ENCODE data around the gene PRKRIP1. TPM values are rescaled to one million over a fixed set of nuclear protein-coding genes. Genes with fewer than 3 reads are reported as not detected.

PRKRIP1 gene
- total RNA-seq, 1 donor, result 12.4 TPM

DNA sequence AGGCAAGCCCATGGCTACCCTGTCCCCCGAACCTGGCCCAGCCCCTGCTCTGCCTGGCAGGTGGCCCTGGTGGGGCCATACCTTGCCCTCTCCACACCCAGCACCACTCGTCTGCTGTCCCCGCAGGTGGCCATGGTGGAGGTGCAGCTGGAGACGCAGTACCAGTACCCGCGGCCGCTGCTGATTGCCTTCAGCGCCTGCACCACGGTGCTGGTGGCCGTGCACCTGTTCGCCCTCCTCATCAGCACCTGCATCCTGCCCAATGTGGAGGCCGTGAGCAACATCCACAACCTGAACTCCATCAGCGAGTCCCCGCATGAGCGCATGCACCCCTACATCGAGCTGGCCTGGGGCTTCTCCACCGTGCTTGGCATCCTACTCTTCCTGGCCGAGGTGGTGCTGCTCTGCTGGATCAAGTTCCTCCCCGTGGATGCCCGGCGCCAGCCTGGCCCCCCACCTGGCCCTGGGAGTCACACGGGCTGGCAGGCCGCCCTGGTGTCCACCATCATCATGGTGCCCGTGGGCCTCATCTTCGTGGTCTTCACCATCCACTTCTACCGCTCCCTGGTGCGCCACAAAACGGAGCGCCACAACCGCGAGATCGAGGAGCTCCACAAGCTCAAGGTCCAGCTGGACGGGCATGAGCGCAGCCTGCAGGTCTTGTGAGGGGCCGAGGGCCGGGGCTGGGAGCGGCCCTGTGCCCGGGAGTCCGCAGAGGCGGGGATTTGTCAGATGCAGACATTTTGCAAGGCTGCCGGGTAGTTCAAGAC lies 50.4 kb downstream of the PRKRIP1 start:
- TF ChIP-seq, protein P1, sequence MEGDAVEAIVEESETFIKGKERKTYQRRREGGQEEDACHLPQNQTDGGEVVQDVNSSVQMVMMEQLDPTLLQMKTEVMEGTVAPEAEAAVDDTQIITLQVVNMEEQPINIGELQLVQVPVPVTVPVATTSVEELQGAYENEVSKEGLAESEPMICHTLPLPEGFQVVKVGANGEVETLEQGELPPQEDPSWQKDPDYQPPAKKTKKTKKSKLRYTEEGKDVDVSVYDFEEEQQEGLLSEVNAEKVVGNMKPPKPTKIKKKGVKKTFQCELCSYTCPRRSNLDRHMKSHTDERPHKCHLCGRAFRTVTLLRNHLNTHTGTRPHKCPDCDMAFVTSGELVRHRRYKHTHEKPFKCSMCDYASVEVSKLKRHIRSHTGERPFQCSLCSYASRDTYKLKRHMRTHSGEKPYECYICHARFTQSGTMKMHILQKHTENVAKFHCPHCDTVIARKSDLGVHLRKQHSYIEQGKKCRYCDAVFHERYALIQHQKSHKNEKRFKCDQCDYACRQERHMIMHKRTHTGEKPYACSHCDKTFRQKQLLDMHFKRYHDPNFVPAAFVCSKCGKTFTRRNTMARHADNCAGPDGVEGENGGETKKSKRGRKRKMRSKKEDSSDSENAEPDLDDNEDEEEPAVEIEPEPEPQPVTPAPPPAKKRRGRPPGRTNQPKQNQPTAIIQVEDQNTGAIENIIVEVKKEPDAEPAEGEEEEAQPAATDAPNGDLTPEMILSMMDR (IDR thresholded peaks at IDR 0.05; ENCODE audit: insufficient read depth, low read length), result no peak
- H3K4me3 ChIP-seq (ENCODE audit: low read depth, low read length), result no peak overlapping the region
- no peak for DNase-seq (ENCODE audit: low read depth)

DNA sequence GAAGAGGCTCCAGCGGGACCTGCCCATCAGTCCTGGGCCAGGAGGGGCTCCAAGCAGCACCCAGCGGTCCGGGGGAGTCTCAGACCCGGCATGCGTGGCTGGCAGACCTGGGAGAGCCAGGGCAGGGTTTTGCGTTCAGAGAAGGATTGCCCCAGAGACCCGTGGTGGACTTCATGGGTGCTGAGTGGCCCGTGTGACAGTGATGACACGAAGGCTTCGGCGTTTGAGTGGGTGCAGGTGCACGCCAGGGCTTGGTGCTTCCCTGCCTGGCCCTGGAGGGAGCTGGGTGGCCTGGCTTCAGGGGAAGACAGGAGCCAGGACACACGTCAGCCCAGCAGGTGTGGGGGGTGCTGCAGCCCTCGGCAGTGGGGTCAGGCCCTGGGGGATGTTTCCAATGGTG lies 51.1 kb downstream of the PRKRIP1 start:
- no peak overlapping the region for H3K4me3 ChIP-seq (ENCODE audit: low read depth, low read length)
- no peak for DNase-seq (ENCODE audit: low read depth)
- TF ChIP-seq, protein P1 (IDR thresholded peaks at IDR 0.05; ENCODE audit: insufficient read depth, low read length), result no peak

DNA sequence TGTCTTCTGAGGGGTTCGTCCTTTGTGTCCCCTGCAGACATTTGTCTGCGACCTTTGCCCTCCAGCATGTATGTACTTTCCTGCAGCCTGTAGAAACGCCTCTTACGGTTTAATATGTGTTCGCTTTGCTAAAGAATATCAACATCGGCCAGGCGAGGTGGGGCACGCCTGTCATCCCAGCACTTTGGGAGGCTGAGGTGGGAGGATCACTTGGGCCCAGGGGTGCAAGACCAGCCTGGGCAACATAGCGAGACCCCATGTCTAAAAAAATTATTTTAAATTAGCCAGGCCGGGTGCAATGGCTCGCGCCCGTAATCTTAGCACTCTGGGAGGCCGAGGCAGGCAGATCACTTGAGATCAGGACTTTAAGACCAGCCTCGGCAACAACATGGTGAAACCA lies 53.0 kb downstream of the PRKRIP1 start:
- H3K4me3 ChIP-seq (ENCODE audit: low read depth, low read length), result no peak overlapping the region
- no peak for DNase-seq (ENCODE audit: low read depth)
- TF ChIP-seq, protein P1 (IDR thresholded peaks at IDR 0.05; ENCODE audit: insufficient read depth, low read length), result no peak

DNA sequence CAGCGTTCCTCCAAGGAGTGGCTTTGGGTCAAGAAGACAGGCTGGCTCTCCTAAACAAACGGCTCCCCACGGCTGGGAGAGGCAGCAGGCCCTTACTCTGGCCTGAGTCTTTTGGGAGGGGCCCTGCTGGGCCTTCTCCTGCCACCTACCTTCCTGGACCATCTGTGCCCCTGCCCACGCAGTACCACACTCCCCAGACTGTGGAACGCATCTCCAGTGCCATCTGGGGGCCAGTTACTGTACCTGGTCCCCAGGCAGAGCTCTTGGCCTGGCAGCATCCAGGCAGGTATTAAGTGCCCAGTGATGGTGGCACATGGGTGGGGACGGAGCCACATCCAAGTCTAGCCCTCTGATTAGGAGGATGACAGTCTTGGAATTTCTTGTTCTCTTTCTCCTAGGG lies 54.1 kb downstream of the PRKRIP1 start:
- no peak for DNase-seq (ENCODE audit: low read depth)
- no peak overlapping the region for H3K4me3 ChIP-seq (ENCODE audit: low read depth, low read length)
- TF ChIP-seq, protein P1 (IDR thresholded peaks at IDR 0.05; ENCODE audit: insufficient read depth, low read length), result no peak

DNA sequence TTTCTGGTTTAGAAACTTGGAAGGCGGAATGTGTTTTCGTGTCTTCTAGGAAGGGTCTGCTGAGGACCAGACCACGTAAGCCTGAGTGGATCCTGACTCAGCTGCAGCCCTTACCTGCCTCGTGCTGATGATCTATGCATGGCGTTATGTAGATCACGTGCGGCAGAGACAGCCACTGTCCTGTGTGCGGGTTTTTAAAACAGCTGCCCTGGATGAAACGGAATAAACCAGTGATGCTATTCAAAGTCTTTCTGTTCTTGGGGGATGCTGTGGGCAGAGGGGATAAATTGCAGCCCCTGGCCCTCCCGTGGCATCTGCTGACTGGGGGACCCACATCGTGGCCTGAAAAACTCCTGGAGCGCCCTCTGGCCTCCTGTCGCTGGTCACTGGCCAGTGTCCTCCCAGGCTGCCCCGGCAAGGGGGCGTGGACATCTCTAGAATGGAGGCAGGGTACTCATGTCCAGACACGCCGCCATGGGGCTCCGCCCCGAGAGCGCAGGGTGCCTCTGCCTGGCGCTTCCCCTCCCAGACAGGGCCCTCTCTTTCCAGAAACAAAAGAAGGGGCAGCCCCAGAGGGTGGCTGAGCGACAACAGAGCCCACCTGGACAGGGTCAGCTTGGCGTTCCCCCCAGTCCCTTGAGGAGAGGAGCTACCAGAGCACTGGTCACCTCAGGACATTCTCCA lies 55.4 kb downstream of the PRKRIP1 start:
- DNase-seq (ENCODE audit: low read depth), result no peak

DNA sequence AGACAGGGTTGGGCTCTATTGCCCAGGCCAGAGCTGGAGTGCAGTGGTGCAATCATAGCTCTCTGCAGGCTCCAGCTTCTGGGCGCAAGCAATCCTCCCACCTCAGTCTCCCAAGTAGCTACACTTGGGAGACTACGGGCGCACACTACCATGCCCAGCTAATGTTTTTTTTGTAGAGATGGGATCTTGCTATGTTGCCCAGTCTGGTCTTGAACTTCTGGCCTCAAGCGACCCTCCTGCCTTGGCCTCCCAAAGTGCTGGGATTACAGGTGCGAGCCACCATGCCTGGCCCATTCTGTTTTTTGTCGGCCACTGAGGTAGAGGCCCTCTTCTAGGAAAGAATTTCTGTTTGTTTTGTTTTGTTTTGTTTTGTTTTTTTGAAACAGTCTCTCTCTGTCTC lies 56.3 kb downstream of the PRKRIP1 start:
- H3K4me3 ChIP-seq (ENCODE audit: low read depth, low read length), result no peak overlapping the region
- TF ChIP-seq, protein P1 (IDR thresholded peaks at IDR 0.05; ENCODE audit: insufficient read depth, low read length), result no peak
- DNase-seq (ENCODE audit: low read depth), result no peak

More for the DNA sequence above, 55.4 kb downstream of the PRKRIP1 start:
- TF ChIP-seq, protein P1 (IDR thresholded peaks at IDR 0.05; ENCODE audit: insufficient read depth, low read length), result no peak
- no peak overlapping the region for H3K4me3 ChIP-seq (ENCODE audit: low read depth, low read length)

All from fibroblast of the aortic adventitia (primary cell).